Mesendoderm (in vitro differentiated cells): ENCODE results near the gene RNASEL.
A peak's percentile ranks its signal among the peaks of the same experiment; 100 is the strongest.

Experiments used
- DNase-seq: peaks from one replicate; pipeline ENCODE4 v3.0.0; 2013
- H2AK5ac ChIP-seq: 2 replicates; pipeline ENCODE4 v1.6.1; 2013; ENCODE audit warnings: low read length, inconsistent platforms
- H2BK120ac ChIP-seq: 2 replicates; pipeline ENCODE4 v1.6.1; 2013; ENCODE audit warnings: low read depth, mild to moderate bottlenecking, low read length, moderate library complexity, mixed read lengths
- H2BK15ac ChIP-seq: replicated peaks from 2 replicates; pipeline ENCODE4 v1.6.1; 2013; ENCODE audit warnings: low read depth, mild to moderate bottlenecking, moderate library complexity
- H2BK5ac ChIP-seq: 2 replicates; pipeline ENCODE4 v1.6.1; 2013; ENCODE audit warnings: low read length, inconsistent platforms
- H3K18ac ChIP-seq: 2 replicates; pipeline ENCODE4 v1.6.1; 2013; ENCODE audit warnings: mild to moderate bottlenecking, low read length, mixed read lengths
- H3K23ac ChIP-seq: one replicate; pipeline ENCODE4 v1.6.1; 2013; ENCODE audit warnings: low read length
- H3K27ac ChIP-seq: 2 replicates; pipeline ENCODE4 v1.5.1; 2013; ENCODE audit warnings: low read depth, mild to moderate bottlenecking, inconsistent platforms, low read length, moderate library complexity
- H3K27me3 ChIP-seq: 2 replicates; pipeline ENCODE4 v1.6.1; 2013; ENCODE audit warnings: low read length, control low read depth, mild to moderate bottlenecking, inconsistent platforms; ENCODE audit not compliant: insufficient read depth, poor library complexity
- H3K36me3 ChIP-seq: 2 replicates; pipeline ENCODE4 v1.6.1; 2013; ENCODE audit warnings: low read length, inconsistent platforms; ENCODE audit not compliant: control insufficient read depth, insufficient read depth
- H3K4ac ChIP-seq: one replicate; pipeline ENCODE4 v1.6.1; 2013; ENCODE audit warnings: low read depth, mild to moderate bottlenecking, low read length, moderate library complexity
- H3K4me1 ChIP-seq: 2 replicates; pipeline ENCODE4 v1.6.1; 2013; ENCODE audit warnings: low read depth, low read length, inconsistent platforms; ENCODE audit not compliant: control insufficient read depth
- H3K4me2 ChIP-seq: 2 replicates; pipeline ENCODE4 v1.6.1; 2013; ENCODE audit warnings: low read length
- H3K4me3 ChIP-seq: 2 replicates; pipeline ENCODE4 v1.5.1; 2013; ENCODE audit warnings: mild to moderate bottlenecking, low read length
- H3K56ac ChIP-seq: one replicate; pipeline ENCODE4 v1.6.1; 2013; ENCODE audit warnings: low read length
- H3K79me1 ChIP-seq: 2 replicates; pipeline ENCODE4 v1.6.1; 2013; ENCODE audit warnings: low read length, inconsistent platforms
- H3K79me2 ChIP-seq: 2 replicates; pipeline ENCODE4 v1.6.1; 2013; ENCODE audit warnings: mild to moderate bottlenecking, low read length; ENCODE audit not compliant: control insufficient read depth, insufficient read depth
- H3K9ac ChIP-seq: 2 replicates; pipeline ENCODE4 v1.6.1; 2013; ENCODE audit warnings: low read length, inconsistent platforms
- H4K5ac ChIP-seq: one replicate; pipeline ENCODE4 v1.6.1; 2013; ENCODE audit warnings: low read length
- H4K8ac ChIP-seq: one replicate; pipeline ENCODE4 v1.6.1; 2013; ENCODE audit warnings: low read depth, mild to moderate bottlenecking, control low read depth, low read length, moderate library complexity
- WGBS: extraction: QIAGEN DNeasy Blood & Tissue Kit; methylation state at CpG from one replicate; pipeline ENCODE4 v1.1.7; 2013; ENCODE audit warnings: low lambda C conversion rate, missing lambda C conversion rate; ENCODE audit not compliant: insufficient coverage; ENCODE audit errors: extremely low coverage; 5-methylcytosine and 5-hydroxymethylcytosine counted together

RNASEL gene

DNA sequence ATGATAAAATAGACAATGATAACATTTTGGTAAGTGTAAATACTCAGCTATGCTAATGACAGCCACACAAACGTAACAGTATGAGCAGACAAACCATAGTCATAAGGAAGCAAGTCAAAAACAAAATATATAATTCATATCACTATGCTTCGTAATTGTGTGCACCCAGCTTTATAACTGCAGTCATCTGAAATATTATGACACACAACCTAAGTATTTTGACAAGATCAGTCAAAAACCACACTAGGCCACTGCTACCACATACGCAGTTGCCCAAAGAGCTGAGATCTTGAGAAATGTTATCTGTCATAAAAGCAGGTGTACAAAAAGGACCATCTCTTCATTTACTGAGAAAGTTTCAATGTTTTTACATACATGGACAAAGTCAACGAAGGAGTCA is 26.0 kb downstream of the RNASEL start:
- Histone ChIP-seq H3K4me1 (no peaks in the 10 kb centered on the region), H3K79me1 (no peaks in the 10 kb centered on the region), H3K27me3 (no peaks in the 10 kb centered on the region), H3K9ac (no peak overlapping the region), H2AK5ac (no peak overlapping the region), H3K79me2 (no peaks in the 10 kb centered on the region), H2BK15ac (no peak overlapping the region), H4K8ac (no peak overlapping the region), H3K18ac (no peak overlapping the region), H3K56ac (no peak overlapping the region), H2BK5ac (no peak overlapping the region), H3K4me3 (no peak overlapping the region), H4K5ac (no peak overlapping the region), H3K4ac (no peak overlapping the region), H3K4me2 (no peak overlapping the region), H3K27ac (no peak overlapping the region), H3K23ac (no peak overlapping the region), H2BK120ac (no peak overlapping the region), H3K36me3 (no peaks in the 10 kb centered on the region)
- WGBS = no CpG with 5 or more reads among the region's 4 CpGs
- no peak for DNase-seq

DNA sequence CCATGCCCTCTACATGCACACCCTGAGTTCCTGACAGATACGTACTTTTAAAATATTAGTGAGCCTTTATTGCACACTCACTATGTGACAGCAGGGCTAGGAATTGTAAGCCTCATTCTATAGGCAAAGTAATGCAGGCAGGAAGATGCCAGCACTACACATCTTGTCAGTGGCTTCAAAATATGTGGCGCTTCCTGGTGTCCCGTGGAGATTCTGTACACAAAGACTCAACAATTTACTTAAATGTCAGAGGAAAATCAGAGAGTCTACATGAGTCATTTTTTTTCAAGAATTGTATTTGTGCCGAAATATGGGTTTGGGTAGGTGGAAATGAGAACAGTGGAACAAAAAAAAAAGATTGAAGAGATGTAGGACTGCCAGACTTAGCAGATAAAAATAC is 27.6 kb downstream of the RNASEL start:
- no peaks in the 10 kb centered on the region for H3K79me1 ChIP-seq
- no peak overlapping the region for H4K8ac ChIP-seq
- H3K9ac ChIP-seq = no peak overlapping the region
- H3K36me3 ChIP-seq = no peaks in the 10 kb centered on the region
- no peak overlapping the region for H3K27ac ChIP-seq
- no peak overlapping the region for H3K18ac ChIP-seq
- H3K4me3 ChIP-seq = no peak overlapping the region
- H3K4me2 ChIP-seq = no peak overlapping the region
- no peaks in the 10 kb centered on the region for H3K27me3 ChIP-seq
- H2AK5ac ChIP-seq = no peak overlapping the region
- H2BK120ac ChIP-seq = no peak overlapping the region
- no peaks in the 10 kb centered on the region for H3K4me1 ChIP-seq
- H2BK15ac ChIP-seq = no peak overlapping the region
- no peak overlapping the region for H4K5ac ChIP-seq
- H3K4ac ChIP-seq = no peak overlapping the region
- WGBS = 100% methylated on average over 1 of the region's 4 CpGs
- DNase-seq = no peak
- H3K79me2 ChIP-seq = no peaks in the 10 kb centered on the region
- no peak overlapping the region for H3K56ac ChIP-seq
- H3K23ac ChIP-seq = no peak overlapping the region
- no peak overlapping the region for H2BK5ac ChIP-seq

DNA sequence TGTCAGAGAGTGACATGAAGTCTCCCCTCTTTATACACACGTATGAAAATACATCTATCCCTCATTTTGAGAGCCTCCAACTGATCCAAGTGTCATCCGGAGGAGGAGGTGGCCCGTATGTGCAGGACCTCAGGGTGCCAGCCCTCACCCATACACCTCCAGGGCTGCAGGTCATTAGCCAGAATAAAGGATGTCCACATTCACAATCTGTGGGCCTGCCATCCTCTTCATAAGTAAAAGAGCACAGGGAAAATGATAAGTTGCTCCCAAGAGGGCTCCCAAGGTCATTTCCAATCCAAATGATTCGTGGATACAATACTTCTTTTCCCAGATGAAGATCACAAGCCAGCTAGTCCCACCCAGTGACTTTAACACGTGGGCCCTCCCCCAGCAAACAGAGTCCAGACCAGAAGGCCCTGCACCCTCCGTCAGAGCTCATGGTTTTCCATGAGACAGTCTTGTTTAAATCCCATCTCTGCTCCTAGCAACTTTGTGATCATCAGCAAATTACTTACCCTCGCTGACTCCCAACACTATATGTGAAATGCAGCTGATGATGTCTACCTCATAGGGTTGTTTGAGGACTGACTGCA is 28.6 kb downstream of the RNASEL start:
- no peak for DNase-seq
- whole genome bisulfite sequencing = no CpG with 5 or more reads among the region's 7 CpGs
- H3K4me3 ChIP-seq = no peak overlapping the region

DNA sequence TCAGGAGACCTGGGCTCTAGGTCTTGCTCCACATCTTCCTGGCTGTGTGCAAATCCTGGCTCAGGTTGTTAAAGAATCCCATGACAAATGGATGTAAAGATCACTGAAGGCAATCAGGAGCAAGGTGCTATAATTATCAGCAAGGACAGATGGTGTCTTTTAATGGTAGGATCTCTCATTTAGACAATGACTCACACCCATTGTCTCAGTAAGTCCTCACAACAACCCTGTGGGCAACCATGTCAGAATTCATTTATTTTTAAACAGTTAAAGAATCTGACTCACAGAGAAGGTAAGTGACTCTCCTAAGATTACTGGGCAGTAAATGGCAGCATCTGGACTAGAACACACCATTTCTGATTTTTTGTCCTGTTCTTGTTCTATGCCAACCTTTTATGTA is 32.8 kb downstream of the RNASEL start:
- Histone ChIP-seq H2BK120ac (no peak overlapping the region), H3K9ac (no peak overlapping the region), H2BK5ac (no peak overlapping the region), H3K79me2 (no peaks in the 10 kb centered on the region), H3K23ac (no peak overlapping the region), H4K5ac (no peak overlapping the region), H3K4me1 (peaks cover 2% of the 10 kb centered on the region), H2AK5ac (no peak overlapping the region), H3K27ac (no peak overlapping the region), H2BK15ac (no peak overlapping the region), H3K4me2 (no peak overlapping the region), H3K36me3 (no peaks in the 10 kb centered on the region), H3K79me1 (no peaks in the 10 kb centered on the region), H3K27me3 (no peaks in the 10 kb centered on the region), H3K56ac (no peak overlapping the region), H4K8ac (no peak overlapping the region), H3K4ac (no peak overlapping the region), H3K18ac (no peak overlapping the region), H3K4me3 (no peak overlapping the region)
- peak; percentile 53 for DNase-seq

More for the DNA sequence above, 28.6 kb downstream of the RNASEL start:
- Histone ChIP-seq H3K9ac (no peak overlapping the region), H3K79me2 (no peaks in the 10 kb centered on the region), H3K4me2 (no peak overlapping the region), H4K5ac (no peak overlapping the region), H3K56ac (no peak overlapping the region), H3K4ac (no peak overlapping the region), H2BK15ac (no peak overlapping the region), H2BK120ac (no peak overlapping the region), H3K27me3 (no peaks in the 10 kb centered on the region), H3K4me1 (peaks cover 2% of the 10 kb centered on the region), H3K36me3 (no peaks in the 10 kb centered on the region), H3K79me1 (no peaks in the 10 kb centered on the region), H3K27ac (no peak overlapping the region), H4K8ac (no peak overlapping the region), H2AK5ac (no peak overlapping the region), H2BK5ac (no peak overlapping the region), H3K18ac (no peak overlapping the region), H3K23ac (no peak overlapping the region)

DNA sequence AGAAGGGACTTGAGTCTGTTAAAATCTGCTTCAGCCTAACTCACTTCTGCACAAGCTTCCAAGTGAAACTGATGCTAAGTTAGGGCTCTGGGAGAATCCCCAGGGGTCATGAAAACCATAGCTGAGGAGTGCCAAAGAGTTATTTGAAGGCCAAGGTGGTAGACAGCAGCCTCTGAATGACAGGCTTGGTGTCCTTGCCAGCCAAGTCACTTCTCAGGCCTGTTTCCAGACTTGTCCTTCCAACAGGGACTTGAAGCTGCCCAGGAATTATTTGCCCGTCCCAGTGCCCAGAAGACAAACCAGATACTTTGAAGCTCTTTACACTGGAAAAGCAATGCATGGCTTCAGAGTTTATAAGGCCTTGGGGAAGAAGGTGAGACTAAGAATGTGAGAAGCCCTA is 33.6 kb downstream of the RNASEL start:
- no peak overlapping the region for H3K56ac ChIP-seq
- no CpG with 5 or more reads among the region's 1 CpG for whole genome bisulfite sequencing
- H3K4me3 ChIP-seq = no peak overlapping the region

DNA sequence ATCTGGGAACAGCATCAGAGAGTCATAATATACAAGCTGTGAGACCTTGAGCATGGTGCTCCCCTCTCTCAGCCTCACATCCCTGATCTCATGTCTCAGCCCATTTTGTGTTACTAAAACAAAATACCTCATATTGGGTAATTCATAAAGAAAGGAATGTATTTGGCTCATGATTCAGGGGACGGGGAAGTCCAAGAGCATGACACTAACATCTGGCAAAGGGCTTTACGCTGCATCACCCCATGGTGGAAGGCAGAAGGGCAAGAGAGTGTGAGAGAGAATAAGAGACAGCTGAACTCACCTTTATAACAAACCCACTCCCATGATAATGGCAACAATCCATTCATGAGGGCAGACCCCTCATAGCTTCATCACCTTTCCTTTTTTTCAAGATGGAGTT is 36.5 kb downstream of the RNASEL start:
- no peak overlapping the region for H3K9ac ChIP-seq
- no CpG with 5 or more reads among the region's 2 CpGs for WGBS
- DNase-seq = no peak

More for the DNA sequence above, 33.6 kb downstream of the RNASEL start:
- no peak overlapping the region for H3K4ac ChIP-seq
- H3K27me3 ChIP-seq = no peaks in the 10 kb centered on the region
- no peaks in the 10 kb centered on the region for H3K79me1 ChIP-seq
- H3K79me2 ChIP-seq = no peaks in the 10 kb centered on the region
- no peak for DNase-seq
- H3K4me2 ChIP-seq = no peak overlapping the region
- H3K23ac ChIP-seq = no peak overlapping the region
- no peak overlapping the region for H3K18ac ChIP-seq
- H2BK120ac ChIP-seq = no peak overlapping the region
- no peak overlapping the region for H4K8ac ChIP-seq
- no peak overlapping the region for H3K9ac ChIP-seq
- no peak overlapping the region for H2BK15ac ChIP-seq
- H3K4me1 ChIP-seq = peaks cover 2% of the 10 kb centered on the region
- H4K5ac ChIP-seq = no peak overlapping the region
- no peaks in the 10 kb centered on the region for H3K36me3 ChIP-seq
- no peak overlapping the region for H2BK5ac ChIP-seq
- no peak overlapping the region for H2AK5ac ChIP-seq
- H3K27ac ChIP-seq = no peak overlapping the region

More for the DNA sequence above, 36.5 kb downstream of the RNASEL start:
- Histone ChIP-seq H3K36me3 (no peaks in the 10 kb centered on the region), H2AK5ac (no peak overlapping the region), H3K79me2 (no peaks in the 10 kb centered on the region), H3K4ac (no peak overlapping the region), H3K4me2 (no peak overlapping the region), H3K4me1 (peaks cover 2% of the 10 kb centered on the region), H3K18ac (no peak overlapping the region), H2BK15ac (no peak overlapping the region), H2BK120ac (no peak overlapping the region), H4K8ac (no peak overlapping the region), H3K23ac (no peak overlapping the region), H3K27ac (no peak overlapping the region), H3K79me1 (no peaks in the 10 kb centered on the region), H2BK5ac (no peak overlapping the region), H4K5ac (no peak overlapping the region), H3K56ac (no peak overlapping the region), H3K4me3 (no peak overlapping the region), H3K27me3 (no peaks in the 10 kb centered on the region)
